GM19438 (cell line): ENCODE results near the gene SEMA4D.

Experiments used
- ATAC-seq: cut with Tn5 transposase; IDR thresholded peaks from one replicate; pipeline ENCODE4 v1.9.1; 2021; ENCODE audit warnings: low read depth; ENCODE audit not compliant: unreplicated experiment

Gene SEMA4D

DNA sequence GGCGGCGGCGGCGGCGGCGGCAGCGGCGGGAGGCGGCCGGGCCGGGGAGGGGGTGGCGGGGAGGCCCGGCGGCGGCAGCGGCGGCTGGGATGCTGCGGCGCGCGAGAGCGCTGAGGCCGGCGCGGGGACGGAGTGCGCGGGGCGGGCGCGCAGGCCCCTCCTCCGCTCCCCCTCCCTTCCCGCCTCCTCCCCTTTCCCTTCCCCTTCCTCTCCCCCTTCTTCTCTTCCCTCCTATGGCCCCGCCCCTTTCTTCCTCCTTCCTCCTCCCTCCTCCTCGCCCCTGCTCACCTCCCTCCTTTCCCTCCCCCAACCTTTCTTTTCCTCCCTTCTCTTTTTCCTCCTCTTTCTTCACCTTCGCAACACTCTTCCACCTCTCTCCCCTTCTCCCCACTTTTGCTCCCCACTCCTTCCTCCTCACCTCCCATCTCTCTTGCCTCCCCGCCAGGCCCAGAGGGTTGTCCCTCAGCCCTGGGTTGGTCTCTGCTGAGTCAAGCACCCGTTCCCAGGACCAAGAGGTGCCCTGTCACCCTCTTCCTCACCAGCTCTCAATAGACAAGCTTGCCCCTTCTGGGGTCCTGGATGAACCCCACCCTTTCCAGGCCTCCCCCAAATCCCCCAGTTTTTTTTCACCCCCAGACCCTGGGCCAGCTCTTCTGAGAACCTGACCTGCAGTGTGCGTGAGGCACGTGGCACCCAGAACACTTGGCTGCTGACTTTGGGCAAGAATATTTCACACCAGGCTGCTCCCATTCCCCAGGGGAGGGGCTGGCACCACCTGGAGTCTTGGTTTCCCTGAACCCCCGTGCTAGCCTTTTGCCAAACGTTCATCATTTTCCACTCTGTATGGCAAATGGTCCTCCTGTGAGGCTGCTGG, at the start of gene SEMA4D:
Gene SEMA4D (minus strand): TSS at position 136 of the 874 bp plus-strand sequence. CDS start 92,657 bp downstream, outside the sequence.
- ATAC-seq = peak; percentile 36

- no peak for ATAC-seq
Observed at GRCh38 chr9:89547000-89547399, 49.1 kb upstream of the SEMA4D start.

- no peak for ATAC-seq
Observed at GRCh38 chr9:89544279-89544661, 46.4 kb upstream of the SEMA4D start.

DNA sequence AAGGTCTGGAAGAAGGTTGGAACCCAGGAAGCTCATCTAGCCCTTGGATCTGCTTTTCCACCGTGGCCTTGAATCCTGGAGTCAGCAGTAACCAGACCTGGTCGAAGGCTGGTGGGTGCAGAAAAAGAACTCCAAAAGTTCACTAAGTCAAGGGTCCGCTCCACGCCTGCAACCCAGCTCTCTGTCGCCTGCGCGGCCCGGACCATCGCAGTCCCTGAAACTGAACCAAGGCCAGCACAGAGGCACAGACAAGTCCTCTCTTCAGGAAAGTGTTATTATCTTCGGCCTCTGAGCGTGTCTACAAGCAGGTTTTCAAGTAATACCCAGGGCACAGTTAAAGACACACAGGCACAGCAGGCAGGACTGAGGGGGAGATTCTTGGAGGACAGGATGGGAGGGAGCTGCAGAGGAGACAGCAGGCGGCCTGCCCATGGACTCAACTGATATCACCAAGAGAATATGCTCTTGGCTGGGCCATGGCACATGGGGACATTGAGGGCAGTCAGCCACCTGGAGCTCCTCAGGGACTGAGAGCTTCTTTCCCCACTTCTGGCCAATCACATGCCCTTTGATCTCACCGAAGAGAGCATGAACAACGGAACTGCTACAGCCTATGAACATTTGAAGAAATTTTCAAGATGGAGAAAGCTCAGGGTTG, 45.8 kb upstream of the SEMA4D start:
- ATAC-seq = no peak

DNA sequence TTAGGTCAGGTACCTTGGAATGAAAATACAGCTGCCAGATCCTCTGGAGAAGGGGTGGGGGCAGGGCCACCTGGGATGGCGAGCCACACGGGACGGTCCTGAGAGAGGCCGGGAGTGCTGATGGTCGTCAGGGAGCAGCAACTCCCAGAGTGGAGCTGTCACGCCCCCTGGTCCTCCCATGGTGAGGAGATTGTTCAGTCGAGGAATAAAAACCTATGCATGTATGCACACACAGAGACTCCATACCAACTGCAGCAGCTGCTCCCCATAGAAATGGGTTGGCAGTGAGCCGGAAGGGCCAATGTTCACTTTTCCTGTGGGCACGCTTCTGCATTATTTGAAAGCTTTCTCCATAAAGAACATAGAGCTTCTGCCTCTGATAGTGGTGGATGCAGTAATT, 45.2 kb upstream of the SEMA4D start:
- no peak for ATAC-seq

DNA sequence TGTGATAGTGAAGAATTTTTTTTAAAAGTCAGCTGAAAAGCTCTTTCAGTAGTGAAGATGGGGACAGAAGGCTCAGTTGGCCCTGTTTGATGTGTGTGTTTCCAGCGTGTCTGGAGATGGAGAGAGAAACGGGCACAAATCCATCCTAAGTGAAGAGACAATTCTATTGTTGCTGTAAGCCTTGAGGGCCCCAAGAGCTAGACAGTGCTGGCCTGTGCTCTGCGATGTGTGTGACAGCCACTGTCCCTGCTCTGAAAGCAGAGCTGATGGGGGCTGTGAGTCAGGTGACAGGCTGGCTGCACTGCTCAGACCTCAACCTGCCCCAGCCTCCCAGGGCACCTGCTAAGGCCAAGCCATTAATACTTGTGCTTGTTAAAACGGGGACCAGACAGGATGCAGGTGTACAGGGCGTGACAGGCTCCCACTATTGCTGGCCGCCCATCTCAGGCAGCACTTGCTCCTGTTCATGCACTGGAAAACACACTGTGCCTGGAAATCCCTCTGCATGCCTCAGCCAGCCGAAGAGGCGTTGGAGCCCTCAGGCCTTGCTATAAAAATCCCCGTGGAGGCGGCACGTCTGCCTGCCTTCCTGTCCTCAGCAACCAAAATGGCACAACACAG, 44.6 kb upstream of the SEMA4D start:
- ATAC-seq = peak; percentile 60

DNA sequence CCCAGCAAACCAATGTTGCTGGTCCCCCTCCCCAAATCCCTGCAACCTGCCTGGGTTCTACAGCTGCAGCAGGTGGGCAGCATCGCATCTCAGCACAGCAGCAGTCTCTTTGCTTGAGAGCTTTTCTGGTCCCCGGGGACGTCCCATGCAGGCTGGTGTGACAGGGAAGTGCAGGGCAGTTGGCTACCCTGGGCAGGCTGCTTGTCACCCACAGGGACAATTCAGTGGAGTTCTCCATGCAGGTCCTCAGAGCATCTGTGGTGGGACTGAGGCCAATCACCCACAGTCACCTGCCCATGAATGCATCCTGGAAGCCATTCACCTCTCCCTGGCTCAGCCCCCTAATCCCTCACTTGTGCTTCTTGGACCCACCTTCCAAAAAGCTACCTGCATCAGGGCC, 43.9 kb upstream of the SEMA4D start:
- ATAC-seq = no peak

GRCh38 chr9:89539374-89539773, 41.5 kb upstream of the SEMA4D start:
- no peak for ATAC-seq

GRCh38 chr9:89538871-89539270, 41.0 kb upstream of the SEMA4D start:
- no peak for ATAC-seq

- ATAC-seq = no peak
Observed at GRCh38 chr9:89537166-89537565, 39.3 kb upstream of the SEMA4D start.

DNA sequence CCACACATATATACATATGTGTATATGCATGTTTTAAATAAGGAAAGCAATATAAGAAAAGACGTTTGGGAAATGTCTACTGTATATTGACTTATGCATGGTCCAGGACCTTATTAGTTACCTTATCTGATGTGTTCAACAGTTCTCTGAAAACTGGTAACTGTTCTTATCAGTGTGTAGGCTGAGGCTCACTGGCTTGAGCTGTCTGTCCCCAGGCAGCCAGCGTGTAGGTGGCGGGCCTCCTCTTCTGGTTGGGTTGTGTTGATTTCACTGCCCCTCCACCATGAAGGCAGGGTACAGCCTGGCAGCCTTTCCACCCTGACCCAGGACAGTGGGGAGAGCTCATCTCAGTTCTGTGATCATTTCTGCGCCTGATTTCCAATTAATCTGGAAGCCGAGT, 38.7 kb upstream of the SEMA4D start:
- ATAC-seq = peak; percentile 36

- peak; percentile 73 for ATAC-seq
Observed at GRCh38 chr9:89536145-89536574, 38.2 kb upstream of the SEMA4D start.

DNA sequence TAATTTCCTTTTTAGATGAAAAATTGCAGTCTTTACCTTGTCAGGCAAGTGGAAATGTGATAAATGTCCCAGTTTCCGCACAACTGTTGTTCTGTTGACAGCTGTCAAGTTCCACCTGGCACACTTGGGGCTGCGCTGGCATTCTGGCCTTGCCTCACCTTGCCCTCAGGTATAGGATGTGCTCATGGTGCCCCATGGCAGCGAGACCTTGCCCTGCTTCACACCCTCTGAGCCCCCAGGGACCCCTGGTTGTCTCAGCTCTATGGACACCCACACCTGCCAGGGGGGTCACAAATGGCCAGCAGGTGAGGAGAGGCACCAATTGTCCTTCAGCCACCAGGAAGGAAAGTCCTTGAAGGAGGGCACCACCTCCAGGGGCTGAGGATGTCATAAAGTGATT, 37.5 kb upstream of the SEMA4D start:
- no peak for ATAC-seq

GRCh38 chr9:89534515-89535287, 36.8 kb upstream of the SEMA4D start:
- ATAC-seq = no peak

GRCh38 chr9:89533411-89534095, 35.6 kb upstream of the SEMA4D start:
- no peak for ATAC-seq

- no peak for ATAC-seq
Observed at GRCh38 chr9:89532944-89533343, 35.0 kb upstream of the SEMA4D start.

GRCh38 chr9:89532478-89532877, 34.6 kb upstream of the SEMA4D start:
- ATAC-seq = no peak

GRCh38 chr9:89531766-89532165, 33.9 kb upstream of the SEMA4D start:
- no peak for ATAC-seq

DNA sequence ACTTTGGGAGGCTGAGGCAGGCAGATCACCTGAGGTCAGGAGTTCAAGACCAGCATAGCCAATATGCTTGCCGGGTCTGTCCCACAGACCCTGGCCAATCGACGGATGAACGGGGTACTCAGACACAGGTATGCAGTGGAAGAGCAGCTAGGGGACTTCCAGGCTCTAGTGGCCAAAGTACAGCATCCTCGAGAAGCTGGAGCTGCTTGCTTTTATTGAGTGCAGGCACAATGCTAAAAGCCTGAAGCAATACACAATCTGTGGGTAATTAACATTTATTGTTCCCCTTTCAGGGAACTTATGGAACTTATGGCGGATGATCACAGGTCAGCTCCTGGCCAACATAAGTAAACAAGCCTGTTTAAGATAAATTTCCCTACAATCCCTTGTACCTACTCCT, 32.8 kb upstream of the SEMA4D start:
- ATAC-seq = no peak
